NCI-H82 treated with DMSO at 0.1 percent for 48 hours (cell line): ENCODE data around the gene GNPDA1.

Experiments
- DNase-seq: peaks from one replicate; lab custom pipeline; 2025; ENCODE audit not compliant: unreplicated experiment; lab: John Stamatoyannopoulos, UW

GNPDA1 gene

GRCh38 chr5:141958113-141958512, 54.7 kb downstream of the GNPDA1 start, which contains the start of gene PCDH12:
TSS of gene PCDH12 (minus strand) at chr5:141958202. CDS start at chr5:141957851, 351 bp downstream.
- DNase-seq, result no peak

GRCh38 chr5:141957367-141957996, 55.3 kb downstream of the GNPDA1 start:
- DNase-seq, result no peak

GRCh38 chr5:141954194-141954593, 58.6 kb downstream of the GNPDA1 start:
- DNase-seq, result no peak

- DNase-seq, result no peak
These were observed 60.8 kb downstream of the GNPDA1 start for GRCh38 chr5:141952020-141952419.

- DNase-seq, result no peak
These were observed 61.5 kb downstream of the GNPDA1 start for GRCh38 chr5:141951332-141951781.
